Ovary (tissue), 9 donors: Measurements from ENCODE around the gene LSM2. TPM values are rescaled to one million over a fixed set of nuclear protein-coding genes. Genes with fewer than 3 reads are reported as not detected.

ENCODE experiments used
- DNase-seq, 5 donors: peaks; one replicate each; pipeline ENCODE4 v3.0.0-alpha.2; 2019 to 2020
- H3K27ac ChIP-seq, 2 donors: fragments of 200-600 bp; one replicate each; pipeline versions ENCODE4 v1.5.1 to v1.8.0; 2019 to 2022
- H3K27me3 ChIP-seq: fragments of 200-600 bp; one replicate; pipeline ENCODE4 v1.8.0; 2022
- H3K36me3 ChIP-seq: fragments of 200-600 bp; sonication (generic); one replicate; pipeline ENCODE4 v1.5.1; 2019
- H3K4me1 ChIP-seq: one replicate; pipeline ENCODE4 v1.8.1; 2013; ENCODE audit warnings: mild to moderate bottlenecking, moderate library complexity; ENCODE audit not compliant: insufficient read depth
- H3K4me3 ChIP-seq: fragments of 200-600 bp; sonication (generic); one replicate; pipeline ENCODE4 v1.5.1; 2017
- H3K9me3 ChIP-seq, 2 donors: fragments of 200-600 bp in 1 of 2; sonication (generic) in 1 of 2; one replicate each; pipeline versions ENCODE4 v1.5.1 to v1.8.1; 2013 to 2019; ENCODE audit warnings: mild to moderate bottlenecking in 1 of 2, moderate library complexity in 1 of 2
- EP300 ChIP-seq: sonication (generic); formaldehyde crosslinking; IDR thresholded peaks from one replicate; pipeline ENCODE4 v1.6.1; 2017; ENCODE audit warnings: antibody characterized with exemption
- POLR2A ChIP-seq: fragments of 450-650 bp; IDR thresholded peaks from one replicate; pipeline ENCODE4 v1.6.1; 2017; ENCODE audit warnings: antibody characterized with exemption, mild to moderate bottlenecking, moderate library complexity
- WGBS, 3 donors: extraction: QIAGEN DNeasy Blood & Tissue Kit in 1 of 3; methylation state at CpG; one replicate each; pipeline versions ENCODE4 v1.1.5 to v1.1.7; 2013 to 2017; 5-methylcytosine and 5-hydroxymethylcytosine counted together
- intact Hi-C, 4 donors: fragments of 100-400 bp; cut with DNase I; formaldehyde crosslinking; loops; one replicate each; pipeline versions ENCODE4 v1.11.0 to v1.15.1; 2022 to 2023
- polyA plus RNA-seq, 2 donors: library from polyadenylated mRNA; stranded (reverse); fragments of 200-250 nt in 1 of 2; fragments of 350-450 nt in 1 of 2; fragmentation: Illumina TruSeq in 1 of 2; extraction: RNeasy Lipid Tissue Mini Kit (QIAGEN cat#74804) in 1 of 2; gene quantifications; one replicate each; pipeline ENCODE4 v1.2.3, GENCODE V29; 2013 to 2014
- total RNA-seq, 7 donors: library from RNA; depleted of rRNA in 2 of 7; stranded (reverse); fragments of >200 nt in 2 of 7; fragmentation: NEBNext Ultra II Directional in 3 of 7; extraction: Animal tissue kit (Norgen Biotek cat#: 25700) in 3 of 7; gene quantifications; one replicate each; pipeline versions ENCODE4 v1.1.0 to v1.2.4, GENCODE V29; 2016 to 2023
- TF ChIP-seq, protein P1 (sequence below), 3 donors: fragments of 450-650 bp in 2 of 3; fragments of 200-600 bp in 1 of 3; IDR thresholded peaks; one replicate each; pipeline versions ENCODE4 v1.5.1 to v1.8.0; 2016 to 2022; ENCODE audit warnings: antibody characterized with exemption in 3 of 3, mild to moderate bottlenecking in 1 of 3
- donor health status: DM: no; HTN: no; CAD: no; lungs with moderate emphysema.
- donor health status: DM: no; HTN: no; CAD: no.
- donor health status: Bipolar disorder and iron deficiency.
- donor health status: DM: yes; HTN: yes; CAD: no.
- donor health status: DM: no; HTN: no; CAD: no.
- donor health status: DM: yes; HTN: yes; CAD: no.

Gene LSM2
- total and polyA plus RNA-seq, 9 donors = 35.9 to 90.7 (median 47.6) TPM

DNA sequence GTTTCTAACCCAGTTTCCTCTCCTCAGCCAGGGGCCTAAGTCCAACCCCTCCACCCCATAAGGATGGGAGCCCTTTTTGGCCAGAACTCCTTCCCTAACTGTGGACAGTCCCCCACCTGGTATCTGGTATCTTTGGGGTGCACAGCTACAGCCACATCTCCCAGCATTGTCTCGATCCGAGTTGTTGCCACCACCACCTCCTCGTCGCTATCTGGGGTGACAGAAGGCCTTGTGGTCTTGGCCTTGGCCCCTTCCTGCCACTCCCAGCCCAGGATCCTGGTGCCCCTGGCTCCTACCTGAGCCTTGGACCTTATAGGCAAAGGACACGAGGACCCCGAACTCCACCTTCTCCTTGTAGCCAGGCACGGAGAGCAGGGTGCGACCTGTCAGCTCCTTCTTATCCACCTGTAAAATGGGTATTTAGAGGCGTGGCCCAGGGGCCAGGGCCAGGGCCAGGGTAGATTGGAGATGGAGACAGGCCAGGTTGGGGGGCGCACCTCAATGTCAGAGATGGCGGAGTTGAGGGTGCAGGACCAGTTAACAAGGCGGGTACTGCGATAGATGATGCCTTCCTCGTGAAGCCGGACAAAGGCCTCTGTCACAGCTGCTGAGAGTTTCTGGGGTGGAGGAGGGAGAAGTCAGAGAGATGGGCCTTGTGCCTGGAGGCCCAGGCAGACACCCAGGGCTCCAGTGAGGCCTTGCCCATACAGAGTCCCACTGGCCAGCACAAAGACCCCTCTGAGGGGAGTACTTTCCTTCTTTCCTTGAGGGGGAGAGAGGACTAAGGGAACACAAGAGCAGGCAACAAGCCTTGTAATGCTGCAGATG, 22.5 kb downstream of the LSM2 start:
- Histone ChIP-seq H3K4me1 (no peaks in the 10 kb centered on the region), H3K36me3 (no peaks in the 10 kb centered on the region), H3K27me3 (no peaks in the 10 kb centered on the region), H3K9me3 (no peaks in the 10 kb centered on the region), H3K27ac (no peak overlapping the region), H3K4me3 (no peak overlapping the region)
- DNase-seq = no peak
- intact Hi-C loops = loop anchor here in 1 of 4 donors (5.0 kb wide), 1 partner anchor 42 kb away; the partner anchor contains the start of gene MSH5
- 91 to 94% (median 92%) methylated on average over 15 of the region's 15 CpGs for WGBS, 3 donors
- TF ChIP-seq, protein P1, sequence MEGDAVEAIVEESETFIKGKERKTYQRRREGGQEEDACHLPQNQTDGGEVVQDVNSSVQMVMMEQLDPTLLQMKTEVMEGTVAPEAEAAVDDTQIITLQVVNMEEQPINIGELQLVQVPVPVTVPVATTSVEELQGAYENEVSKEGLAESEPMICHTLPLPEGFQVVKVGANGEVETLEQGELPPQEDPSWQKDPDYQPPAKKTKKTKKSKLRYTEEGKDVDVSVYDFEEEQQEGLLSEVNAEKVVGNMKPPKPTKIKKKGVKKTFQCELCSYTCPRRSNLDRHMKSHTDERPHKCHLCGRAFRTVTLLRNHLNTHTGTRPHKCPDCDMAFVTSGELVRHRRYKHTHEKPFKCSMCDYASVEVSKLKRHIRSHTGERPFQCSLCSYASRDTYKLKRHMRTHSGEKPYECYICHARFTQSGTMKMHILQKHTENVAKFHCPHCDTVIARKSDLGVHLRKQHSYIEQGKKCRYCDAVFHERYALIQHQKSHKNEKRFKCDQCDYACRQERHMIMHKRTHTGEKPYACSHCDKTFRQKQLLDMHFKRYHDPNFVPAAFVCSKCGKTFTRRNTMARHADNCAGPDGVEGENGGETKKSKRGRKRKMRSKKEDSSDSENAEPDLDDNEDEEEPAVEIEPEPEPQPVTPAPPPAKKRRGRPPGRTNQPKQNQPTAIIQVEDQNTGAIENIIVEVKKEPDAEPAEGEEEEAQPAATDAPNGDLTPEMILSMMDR (IDR thresholded peaks at IDR 0.05) = no peak
- no peak for TF ChIP-seq POLR2A
- no peak for TF ChIP-seq EP300

DNA sequence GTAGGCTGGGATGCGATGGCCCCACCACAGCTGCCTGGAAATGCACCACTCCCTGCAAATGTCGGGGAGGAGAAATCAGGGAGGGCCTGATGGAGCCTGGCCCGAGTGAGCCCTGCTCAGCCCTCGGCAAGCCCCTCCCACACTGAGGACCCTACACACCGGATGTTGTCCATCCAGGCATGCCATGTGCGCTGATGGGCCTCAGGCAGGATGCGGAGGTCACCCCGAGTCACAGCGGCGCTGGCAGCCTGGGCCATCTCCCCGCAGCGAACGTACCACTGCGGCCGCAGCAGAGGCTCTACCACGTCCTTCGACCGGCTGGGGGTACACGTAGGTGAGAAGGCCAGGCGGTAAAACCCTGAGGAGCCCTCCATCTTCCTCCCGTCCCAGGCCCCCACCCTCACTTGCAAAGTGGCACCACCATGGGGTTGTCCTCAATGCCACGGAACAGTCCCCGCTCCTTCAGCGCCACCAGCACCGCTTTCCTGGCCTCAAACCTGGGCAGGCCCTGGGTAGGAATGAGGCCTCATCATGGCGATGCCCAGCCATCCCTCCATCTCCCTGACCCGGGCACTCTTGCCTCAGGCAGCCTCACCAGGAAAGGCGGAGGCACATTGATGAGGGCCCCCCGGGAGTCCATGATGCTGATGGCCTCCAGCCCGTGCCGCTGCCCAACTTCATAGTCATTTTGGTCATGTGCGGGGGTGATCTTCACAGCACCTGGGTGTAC, 24.5 kb downstream of the LSM2 start:
- Histone ChIP-seq H3K4me3 (no peak overlapping the region), H3K27ac (no peak overlapping the region), H3K9me3 (no peaks in the 10 kb centered on the region), H3K27me3 (no peaks in the 10 kb centered on the region), H3K4me1 (peaks cover 3% of the 10 kb centered on the region), H3K36me3 (no peaks in the 10 kb centered on the region)
- 91 to 95% (median 92%) methylated on average over 31 to 32 of the region's 32 CpGs for WGBS, 3 donors
- intact Hi-C loops = loop anchor here in 1 of 4 donors (5.0 kb wide), 1 partner anchor 40 kb away; the partner anchor contains the start of gene MSH5
- no peak for TF ChIP-seq POLR2A
- TF ChIP-seq, protein P1 (IDR thresholded peaks at IDR 0.05) = no peak
- TF ChIP-seq EP300 = no peak
- DNase-seq = no peak

DNA sequence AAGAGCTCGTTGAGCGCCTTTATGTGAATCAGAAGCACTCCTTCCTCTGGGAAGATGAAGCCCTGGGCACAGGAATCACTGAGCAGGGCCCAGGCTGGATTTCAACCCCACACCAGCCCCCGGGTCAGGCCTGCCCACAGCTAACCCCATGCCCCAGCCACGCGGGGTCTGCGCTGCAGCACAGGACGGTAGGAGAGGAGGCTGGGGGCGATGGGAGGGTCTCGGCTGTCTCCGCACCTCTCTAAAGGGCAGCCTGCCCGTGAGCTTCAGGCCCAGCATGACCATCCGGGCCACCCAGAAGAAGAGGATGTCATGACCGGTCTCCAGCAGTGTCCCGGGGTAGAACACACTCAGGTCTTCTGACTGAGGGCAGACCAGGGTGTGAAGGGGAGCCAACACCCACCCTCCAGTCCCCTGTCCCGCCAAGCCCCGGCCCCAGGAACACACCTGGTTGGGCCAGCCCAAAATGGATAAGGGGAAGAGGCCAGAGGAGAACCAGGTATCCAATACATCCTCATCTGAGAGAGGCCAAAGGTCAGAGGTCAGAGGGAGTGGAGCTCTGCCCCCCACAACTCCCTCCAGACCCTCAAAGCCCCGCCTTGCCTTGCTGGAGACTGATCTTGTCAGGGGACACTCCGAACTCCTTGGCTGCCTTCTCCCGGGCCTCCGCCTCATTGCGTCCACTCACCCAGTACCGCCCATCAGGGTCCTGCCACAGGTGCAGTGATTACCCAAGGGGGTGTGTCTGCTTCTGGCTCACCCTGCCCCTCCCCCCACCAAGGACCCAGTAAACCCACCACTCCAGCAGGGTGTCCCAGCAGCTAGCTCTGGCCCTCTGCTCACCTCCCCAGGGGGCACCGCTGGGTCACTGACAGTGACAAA, 25.3 kb downstream of the LSM2 start:
- intact Hi-C loops = loop anchor here in 1 of 4 donors (5.0 kb wide), 1 partner anchor 39 kb away; the partner anchor contains the start of gene MSH5
- peaks cover 11% of the 10 kb centered on the region for H3K4me1 ChIP-seq
- TF ChIP-seq, protein P1 (IDR thresholded peaks at IDR 0.05) = no peak
- TF ChIP-seq POLR2A = no peak
- TF ChIP-seq EP300 = no peak
- H3K36me3 ChIP-seq = no peaks in the 10 kb centered on the region
- H3K9me3 ChIP-seq = no peaks in the 10 kb centered on the region
- WGBS, 3 donors = 92 to 95% (median 93%) methylated on average over 23 of the region's 23 CpGs
- H3K27me3 ChIP-seq = no peaks in the 10 kb centered on the region
- no peak for DNase-seq
- H3K27ac ChIP-seq = no peak overlapping the region
- H3K4me3 ChIP-seq = no peak overlapping the region
